ENCODE results near the gene SLC25A29. TPM values are rescaled to one million over a fixed set of nuclear protein-coding genes. Genes with fewer than 3 reads are reported as not detected.

The SLC25A29 gene
- total and polyA plus RNA-seq, 8 donors, result 56.0 to 105 (median 80.5) TPM

DNA sequence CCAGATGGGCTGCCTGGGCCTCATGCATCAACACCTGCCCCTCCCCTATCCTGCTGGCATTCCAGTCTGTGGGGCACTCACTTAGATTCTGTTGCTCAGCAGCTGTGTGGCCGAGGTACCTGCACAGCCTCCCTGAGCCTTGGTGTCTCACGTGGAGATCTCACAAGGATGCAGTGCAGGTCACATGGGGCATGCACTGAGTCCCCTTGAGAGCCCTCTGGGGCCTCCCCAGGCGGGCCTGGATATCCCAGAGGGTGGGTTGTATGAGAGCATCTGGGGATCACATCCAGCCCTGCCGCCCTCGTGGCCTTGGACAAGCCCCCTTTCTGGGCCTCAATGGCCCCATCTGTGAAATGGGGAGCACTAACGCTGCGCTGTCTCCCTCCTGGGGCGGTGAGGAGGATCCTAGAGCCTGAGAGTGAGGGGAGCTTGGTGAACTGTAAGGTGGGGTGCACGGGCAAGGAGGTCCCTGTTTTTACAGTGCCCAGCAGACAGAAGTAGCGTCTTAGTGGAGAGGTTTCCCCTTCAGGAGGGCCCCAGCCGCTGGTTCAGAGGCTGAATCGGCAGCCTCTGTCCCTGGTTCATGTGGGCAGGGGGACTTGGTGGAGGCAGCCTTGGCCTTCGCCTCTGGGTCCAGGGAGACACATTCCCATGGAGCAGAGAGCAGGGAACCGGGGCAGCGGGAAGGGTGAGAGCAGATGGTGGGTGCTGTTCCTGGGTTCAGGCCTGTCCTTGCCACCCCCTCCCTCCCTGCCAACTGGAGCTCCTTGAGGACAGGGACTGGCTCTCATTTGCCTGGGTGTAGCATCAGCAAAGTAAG, 16.1 kb upstream of the SLC25A29 start:
- no peaks in the 10 kb centered on the region for H3K27me3 ChIP-seq
- H3K9me3 ChIP-seq, result no peaks in the 10 kb centered on the region
- intact Hi-C loops (cut with DNase I), result no loop called here
- H3K4me1 ChIP-seq, result peaks cover 6 to 15% of the 10 kb centered on the region in 2 donors
- TF ChIP-seq, protein P1, sequence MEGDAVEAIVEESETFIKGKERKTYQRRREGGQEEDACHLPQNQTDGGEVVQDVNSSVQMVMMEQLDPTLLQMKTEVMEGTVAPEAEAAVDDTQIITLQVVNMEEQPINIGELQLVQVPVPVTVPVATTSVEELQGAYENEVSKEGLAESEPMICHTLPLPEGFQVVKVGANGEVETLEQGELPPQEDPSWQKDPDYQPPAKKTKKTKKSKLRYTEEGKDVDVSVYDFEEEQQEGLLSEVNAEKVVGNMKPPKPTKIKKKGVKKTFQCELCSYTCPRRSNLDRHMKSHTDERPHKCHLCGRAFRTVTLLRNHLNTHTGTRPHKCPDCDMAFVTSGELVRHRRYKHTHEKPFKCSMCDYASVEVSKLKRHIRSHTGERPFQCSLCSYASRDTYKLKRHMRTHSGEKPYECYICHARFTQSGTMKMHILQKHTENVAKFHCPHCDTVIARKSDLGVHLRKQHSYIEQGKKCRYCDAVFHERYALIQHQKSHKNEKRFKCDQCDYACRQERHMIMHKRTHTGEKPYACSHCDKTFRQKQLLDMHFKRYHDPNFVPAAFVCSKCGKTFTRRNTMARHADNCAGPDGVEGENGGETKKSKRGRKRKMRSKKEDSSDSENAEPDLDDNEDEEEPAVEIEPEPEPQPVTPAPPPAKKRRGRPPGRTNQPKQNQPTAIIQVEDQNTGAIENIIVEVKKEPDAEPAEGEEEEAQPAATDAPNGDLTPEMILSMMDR (IDR thresholded peaks at IDR 0.05), result no peak
- H3K27ac ChIP-seq, result no peak overlapping the region
- no peaks in the 10 kb centered on the region for H3K36me3 ChIP-seq
- DNase-seq (no peak), ATAC-seq (no peak)
- H3K4me3 ChIP-seq, result no peak overlapping the region

DNA sequence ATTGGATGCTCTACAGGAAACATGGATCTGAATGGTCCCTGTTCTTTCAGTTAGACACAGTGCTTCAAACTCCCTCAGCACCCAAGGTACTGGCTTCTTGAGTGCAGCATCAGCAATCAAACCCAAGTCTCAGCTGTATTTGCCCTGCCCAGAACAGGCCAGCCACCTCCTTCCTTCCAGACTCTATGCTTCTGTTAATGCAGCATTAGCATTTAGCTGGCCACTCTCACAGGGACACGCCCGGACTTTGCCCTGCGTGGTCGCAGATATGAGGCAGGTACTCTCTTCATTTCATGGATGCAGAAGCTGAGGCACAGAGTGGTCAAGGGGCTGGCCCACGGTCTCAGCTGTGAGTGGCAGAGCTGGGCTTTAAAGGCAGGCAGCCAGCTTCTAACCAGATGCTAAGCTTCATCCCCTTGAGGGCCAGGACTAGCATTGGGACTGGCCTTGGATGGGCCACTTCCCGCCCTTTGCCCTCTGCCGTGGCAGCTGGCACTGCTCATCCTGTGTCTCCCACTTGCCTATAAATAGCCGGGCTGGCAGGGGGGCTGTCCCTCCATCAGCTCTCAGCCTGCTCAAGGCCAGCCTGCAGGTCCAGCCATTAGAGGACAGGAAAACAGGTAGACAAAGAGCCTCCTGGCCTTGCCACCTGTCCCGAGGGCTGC, 15.4 kb upstream of the SLC25A29 start:
- H3K9me3 ChIP-seq, result no peaks in the 10 kb centered on the region
- DNase-seq, result no peak
- ATAC-seq, result no peak
- no peak overlapping the region for H3K27ac ChIP-seq
- TF ChIP-seq, protein P1 (IDR thresholded peaks at IDR 0.05), result no peak
- intact Hi-C loops (cut with DNase I), result no loop called here
- peaks cover 6 to 16% of the 10 kb centered on the region in 2 donors for H3K4me1 ChIP-seq
- H3K27me3 ChIP-seq, result no peaks in the 10 kb centered on the region
- no peak overlapping the region for H3K4me3 ChIP-seq
- no peaks in the 10 kb centered on the region for H3K36me3 ChIP-seq

DNA sequence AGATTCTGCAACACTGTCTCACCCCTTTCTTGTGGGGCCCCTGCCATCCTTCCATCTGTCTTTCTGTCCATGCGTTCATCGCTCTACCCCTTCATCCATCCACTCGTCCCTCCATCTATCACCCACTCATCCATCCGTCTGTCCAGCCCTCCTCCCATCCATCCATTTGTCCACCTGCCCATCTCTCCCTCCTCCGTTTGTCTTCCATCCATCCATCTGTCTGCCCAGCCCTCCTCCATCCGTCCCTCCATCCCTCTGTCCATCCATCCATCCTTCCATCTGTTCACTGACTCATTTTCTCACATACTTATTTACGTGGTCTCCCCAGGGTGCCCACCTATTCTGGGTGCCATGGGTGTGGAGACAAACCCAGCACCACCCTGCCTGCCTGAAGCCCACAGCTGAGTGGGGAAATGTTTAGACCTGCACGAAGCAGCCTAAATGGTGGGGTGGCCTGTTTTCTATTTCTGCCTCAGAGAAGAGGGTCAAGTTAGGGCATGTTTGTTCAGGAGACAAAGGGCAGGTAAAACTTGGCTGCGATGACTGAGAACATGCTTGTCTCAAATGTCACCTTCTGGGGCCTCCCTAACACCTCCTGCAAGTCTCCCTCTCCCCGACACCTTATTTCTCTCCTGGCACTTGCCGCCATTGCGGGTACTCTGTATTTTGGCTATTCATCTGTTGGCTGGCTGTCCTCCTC, 14.1 kb upstream of the SLC25A29 start:
- no peaks in the 10 kb centered on the region for H3K36me3 ChIP-seq
- no peak for ATAC-seq

DNA sequence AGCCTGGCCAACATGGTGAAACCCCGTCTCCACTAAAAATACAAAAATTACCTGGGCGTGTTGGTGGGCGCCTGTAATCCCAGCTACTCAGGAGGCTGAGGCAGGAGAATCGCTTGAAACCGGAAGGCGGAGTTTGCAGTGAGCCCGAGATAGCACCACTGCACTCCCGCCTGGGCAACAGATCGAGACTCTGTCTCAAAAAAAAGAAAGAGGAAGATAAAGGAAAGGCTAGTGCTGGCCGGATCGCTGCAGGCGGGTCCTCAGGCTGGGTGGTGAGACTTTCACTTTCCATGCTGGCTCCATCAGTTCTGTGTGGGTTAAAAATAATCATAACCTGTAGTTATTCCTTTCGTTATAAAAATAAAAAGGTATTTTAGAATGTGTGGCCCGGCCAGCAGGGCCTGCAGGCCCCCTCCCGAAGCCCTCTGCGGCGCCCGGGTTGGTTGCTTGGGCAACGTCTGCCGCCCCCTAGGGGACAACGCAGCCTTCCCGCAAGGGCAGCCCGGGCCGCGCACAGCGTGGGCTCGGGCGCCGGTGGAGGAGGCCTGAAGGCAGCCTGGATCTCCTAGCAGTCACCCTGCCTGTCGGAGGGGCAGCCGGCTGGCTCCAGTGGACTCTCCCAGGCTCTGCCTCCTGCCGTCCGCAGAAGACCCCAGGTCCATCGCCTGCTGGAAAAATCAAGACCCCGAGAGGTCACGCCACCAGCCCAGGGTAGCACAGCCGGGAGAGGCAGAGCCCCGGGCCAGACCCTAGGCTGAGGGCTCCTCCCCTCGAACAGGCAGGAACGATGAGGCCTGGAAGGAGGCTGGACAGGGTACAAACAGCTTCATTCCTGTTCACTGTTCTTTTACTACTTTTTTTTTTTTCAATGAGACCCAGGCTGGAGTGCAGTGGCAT, 11.9 kb upstream of the SLC25A29 start:
- TF ChIP-seq, protein P1 (IDR thresholded peaks at IDR 0.05), result peak; percentile 85 to 91
- no peaks in the 10 kb centered on the region for H3K9me3 ChIP-seq
- DNase-seq (peak; percentile 30 to 96 (median 66)), ATAC-seq (peak; percentile 96)
- H3K36me3 ChIP-seq, result no peaks in the 10 kb centered on the region
- H3K27me3 ChIP-seq, result no peaks in the 10 kb centered on the region
- H3K4me1 ChIP-seq, result peaks cover 6 to 19% of the 10 kb centered on the region in 2 donors
- H3K4me3 ChIP-seq, result peak overlapping the region; percentile 9 to 48
- intact Hi-C loops (cut with DNase I), result no loop called here
- H3K27ac ChIP-seq, result peak overlapping the region; percentile 39 to 69

More for the DNA sequence above, 14.1 kb upstream of the SLC25A29 start:
- H3K27ac ChIP-seq, result no peak overlapping the region
- H3K4me1 ChIP-seq, result peaks cover 6 to 16% of the 10 kb centered on the region in 2 donors
- no peak overlapping the region for H3K4me3 ChIP-seq
- TF ChIP-seq, protein P1 (IDR thresholded peaks at IDR 0.05), result no peak
- H3K27me3 ChIP-seq, result no peaks in the 10 kb centered on the region
- H3K9me3 ChIP-seq, result no peaks in the 10 kb centered on the region
- intact Hi-C loops (cut with DNase I), result no loop called here
- no peak for DNase-seq

Data from left lung (tissue), 10 donors.